Trophoblast cell (in vitro differentiated cells and primary cell): Measurements from ENCODE around the gene NEU4.

Experiments
- DNase-seq, 2 donors: peaks; one replicate each; pipeline ENCODE4 v3.0.0-alpha.2; 2016
- H2AFZ ChIP-seq: 2 replicates; pipeline ENCODE4 v1.6.1; 2013; ENCODE audit warnings: low read length, moderate library complexity, mild to moderate bottlenecking; ENCODE audit not compliant: insufficient read depth, poor library complexity
- H2AK5ac ChIP-seq: 2 replicates; pipeline ENCODE4 v1.6.1; 2013; ENCODE audit warnings: mild to moderate bottlenecking, low read length
- H2BK120ac ChIP-seq: 2 replicates; pipeline ENCODE4 v1.6.1; 2013; ENCODE audit warnings: low read length, mild to moderate bottlenecking, moderate library complexity; ENCODE audit not compliant: insufficient read depth, poor library complexity
- H2BK12ac ChIP-seq: 2 replicates; pipeline ENCODE4 v1.6.1; 2013; ENCODE audit warnings: mild to moderate bottlenecking, low read length, moderate library complexity
- H2BK5ac ChIP-seq: 2 replicates; pipeline ENCODE4 v1.6.1; 2013; ENCODE audit warnings: low read length, low read depth, moderate library complexity, mild to moderate bottlenecking; ENCODE audit not compliant: poor library complexity
- H3K14ac ChIP-seq: 2 replicates; pipeline ENCODE4 v1.6.1; 2013; ENCODE audit warnings: mild to moderate bottlenecking, low read length
- H3K18ac ChIP-seq: 2 replicates; pipeline ENCODE4 v1.6.1; 2013; ENCODE audit warnings: mild to moderate bottlenecking, low read length
- H3K23ac ChIP-seq: 2 replicates; pipeline ENCODE4 v1.6.1; 2013; ENCODE audit warnings: low read length
- H3K27ac ChIP-seq: 2 replicates; pipeline ENCODE4 v1.5.1; 2013; ENCODE audit warnings: low read depth, mild to moderate bottlenecking, inconsistent platforms, low read length, moderate library complexity
- H3K27me3 ChIP-seq: 2 replicates; pipeline ENCODE4 v1.6.1; 2013; ENCODE audit warnings: inconsistent platforms, mild to moderate bottlenecking, low read length, moderate library complexity; ENCODE audit not compliant: insufficient read depth
- H3K36me3 ChIP-seq, 2 experiments: 1 replicate in 1 of 2; 2 replicates in 1 of 2; pipeline ENCODE4 v1.6.1; 2013; ENCODE audit warnings: low read length in 2 of 2, mild to moderate bottlenecking in 2 of 2, moderate library complexity in 1 of 2; ENCODE audit not compliant: insufficient read depth in 2 of 2, control insufficient read depth in 1 of 2
- H3K4ac ChIP-seq: 2 replicates; pipeline ENCODE4 v1.6.1; 2013; ENCODE audit warnings: low read depth, mild to moderate bottlenecking, low read length, moderate library complexity
- H3K4me1 ChIP-seq, 2 experiments: 1 replicate in 1 of 2; 2 replicates in 1 of 2; pipeline ENCODE4 v1.6.1; 2013; ENCODE audit warnings: low read length in 2 of 2, mild to moderate bottlenecking in 2 of 2, moderate library complexity in 1 of 2; ENCODE audit not compliant: insufficient read depth in 2 of 2, control insufficient read depth in 1 of 2
- H3K4me2 ChIP-seq: 2 replicates; pipeline ENCODE4 v1.6.1; 2013; ENCODE audit warnings: inconsistent platforms, mild to moderate bottlenecking, low read length, moderate library complexity
- H3K4me3 ChIP-seq: 2 replicates; pipeline ENCODE4 v1.5.1; 2013; ENCODE audit warnings: mild to moderate bottlenecking, low read depth, low read length, inconsistent platforms
- H3K79me1 ChIP-seq: one replicate; pipeline ENCODE4 v1.6.1; 2013; ENCODE audit warnings: low read length
- H3K79me2 ChIP-seq: 2 replicates; pipeline ENCODE4 v1.6.1; 2013; ENCODE audit warnings: low read length, mild to moderate bottlenecking; ENCODE audit not compliant: control insufficient read depth, insufficient read depth, poor library complexity
- H3K9ac ChIP-seq: 2 replicates; pipeline ENCODE4 v1.6.1; 2013; ENCODE audit warnings: mild to moderate bottlenecking, low read length
- H3K9me3 ChIP-seq: 2 replicates; pipeline ENCODE4 v1.6.1; 2013; ENCODE audit warnings: low read depth, mild to moderate bottlenecking, control low read depth, inconsistent platforms, low read length; ENCODE audit not compliant: insufficient read depth
- H4K12ac ChIP-seq: 2 replicates; pipeline ENCODE4 v1.6.1; 2013; ENCODE audit warnings: low read depth, mild to moderate bottlenecking, low read length, moderate library complexity
- H4K8ac ChIP-seq: 2 replicates; pipeline ENCODE4 v1.6.1; 2013; ENCODE audit warnings: low read depth, mild to moderate bottlenecking, low read length, moderate library complexity
- H4K91ac ChIP-seq: one replicate; pipeline ENCODE4 v1.6.1; 2013; ENCODE audit warnings: low read depth, mild to moderate bottlenecking, low read length, moderate library complexity
- WGBS: extraction: QIAGEN DNeasy Blood & Tissue Kit; methylation state at CpG from one replicate; pipeline ENCODE4 v1.1.7; 2013; ENCODE audit warnings: missing lambda C conversion rate; ENCODE audit not compliant: insufficient read length, insufficient coverage; ENCODE audit errors: extremely low coverage; 5-methylcytosine and 5-hydroxymethylcytosine counted together

The NEU4 gene

DNA sequence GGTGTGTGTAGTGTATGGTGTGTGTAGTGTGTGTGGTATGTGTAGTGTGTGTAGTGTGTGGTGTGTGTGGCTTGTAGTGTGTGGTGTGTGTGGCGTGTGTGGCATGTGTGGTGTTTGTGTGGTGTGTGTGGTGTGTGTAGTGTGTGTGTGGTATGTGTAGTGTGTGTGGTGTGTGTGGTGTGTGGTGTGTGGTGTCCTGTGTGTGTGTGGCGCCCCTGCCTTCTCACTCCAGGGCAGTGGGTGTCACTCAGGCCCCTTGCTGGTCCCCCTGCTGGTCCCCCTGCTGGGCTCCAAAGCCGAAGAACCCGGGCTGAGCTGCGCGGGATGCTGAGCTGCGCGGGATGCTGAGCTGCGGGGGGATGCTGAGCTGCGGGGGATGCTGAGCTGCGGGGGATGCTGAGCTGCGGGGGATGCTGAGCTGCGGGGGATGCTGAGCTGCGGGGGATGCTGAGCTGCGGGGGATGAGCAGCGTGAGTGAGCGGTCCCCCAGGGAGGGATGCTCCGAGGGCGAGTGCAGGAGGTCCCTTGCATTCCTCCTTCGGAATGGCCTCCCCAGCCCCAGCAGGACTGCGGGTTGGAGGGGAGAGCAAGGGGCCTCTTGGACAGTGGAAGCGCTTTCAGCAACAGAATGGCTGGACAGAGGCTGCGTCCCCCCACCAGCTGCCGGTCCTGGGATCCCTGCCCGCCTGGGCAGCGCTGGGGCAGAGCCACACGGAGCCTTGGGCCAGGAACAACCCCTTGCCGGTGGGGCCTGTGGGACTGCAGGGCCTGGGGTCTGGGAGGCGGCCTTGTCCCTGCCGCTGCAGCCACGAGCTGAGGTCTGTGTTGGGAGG is 57.2 kb downstream of the NEU4 start:
- Histone ChIP-seq H3K18ac (no peak overlapping the region), H3K4ac (no peak overlapping the region), H3K27ac (no peak overlapping the region), H3K79me2 (no peaks in the 10 kb centered on the region), H3K79me1 (no peaks in the 10 kb centered on the region), H2BK12ac (no peak overlapping the region), H3K36me3 (no peaks in the 10 kb centered on the region), H4K91ac (no peak overlapping the region), H2BK120ac (no peak overlapping the region), H4K12ac (no peak overlapping the region), H2AFZ (no peak overlapping the region), H2BK5ac (no peak overlapping the region), H3K4me2 (no peak overlapping the region), H3K4me1 (no peaks in the 10 kb centered on the region), H3K9me3 (peaks cover 19% of the 10 kb centered on the region), H3K27me3 (no peaks in the 10 kb centered on the region), H2AK5ac (no peak overlapping the region), H3K14ac (no peak overlapping the region), H3K9ac (no peak overlapping the region), H3K4me3 (peak overlapping the region; percentile 58), H4K8ac (no peak overlapping the region), H3K23ac (peak overlapping the region; percentile 23)
- DNase-seq = no peak
- no CpG with 5 or more reads among the region's 31 CpGs for WGBS
